HCT116 (cell line): ENCODE results near the gene GAK. TPM values are rescaled to one million over a fixed set of nuclear protein-coding genes. Genes with fewer than 3 reads are reported as not detected.
A peak's percentile ranks its signal among the peaks of the same experiment; 100 is the strongest.

Experiments
- ATAC-seq: fragments of 200-7000 bp; cut with Tn5 transposase; 2 replicates; pipeline ENCODE4 v1.9.1; 2020; ENCODE audit warnings: mild to moderate bottlenecking, moderate library complexity
- BruUV-seq: library from RNA; stranded (reverse); fragments of 400-500 nt; replicated peaks from 2 replicates; lab custom pipeline; 2021; lab: Mats Ljungman, UMichigan
- CTCF ChIA-PET: fragments of 300-600 bp; sonication (Branson Sonifier 250); formaldehyde crosslinking; loops from one replicate; lab custom pipeline; 2021; ENCODE audit warnings: antibody characterized with exemption; lab: Charles Lee
- POLR2A ChIA-PET: fragments of 300-600, 350-600 bp; sonication (Branson Sonifier 250); formaldehyde crosslinking; loops from one replicate; lab custom pipeline; 2021; ENCODE audit warnings: antibody characterized with exemption; lab: Charles Lee
- RAD21 ChIA-PET, 2 experiments: fragments of 300-600 bp; sonication (Branson Sonifier 250); formaldehyde crosslinking; loops; one replicate each; lab custom pipeline; 2023; ENCODE audit warnings: low total read pairs in 2 of 2; ENCODE audit not compliant: uncharacterized antibody in 2 of 2, unreplicated experiment in 2 of 2, low non-redundant PET in 1 of 2; lab: Charles Lee
- DNase-seq: peaks from one replicate; pipeline ENCODE4 v3.0.0-alpha.2; 2010; ENCODE audit warnings: low read depth, low spot score
- H2AFZ ChIP-seq: fragments of 200-600 bp; shearing (Covaris generic), sonication (generic); 2 replicates; pipeline ENCODE4 v1.6.1; 2017; ENCODE audit warnings: low read depth, mixed run types, mixed read lengths, antibody characterized with exemption, low read length; ENCODE audit not compliant: poor library complexity, severe bottlenecking
- H3K27ac ChIP-seq: 2 replicates; pipeline ENCODE4 v1.5.1; 2012; ENCODE audit warnings: low read depth, low read length
- H3K27me3 ChIP-seq: fragments of 200-600 bp; sonication (generic); 2 replicates; pipeline ENCODE4 v1.6.1; 2016; ENCODE audit warnings: mixed run types, low read length, mixed read lengths; ENCODE audit not compliant: insufficient read depth
- H3K36me3 ChIP-seq, 2 experiments: fragments of 200-500 bp in 1 of 2; fragments of 200-600 bp in 1 of 2; sonication (Bioruptor generic) in 1 of 2; sonication (generic) in 1 of 2; 2 replicates each; pipeline versions ENCODE4 v1.5.1 to v1.6.1; 2014 to 2016; ENCODE audit warnings: low read length in 2 of 2, inconsistent platforms in 1 of 2, mixed read lengths in 1 of 2, mixed run types in 1 of 2; ENCODE audit not compliant: insufficient read depth in 2 of 2, control insufficient read depth in 1 of 2
- H3K4me1 ChIP-seq, 2 experiments: fragments of 200-600 bp in 1 of 2; sonication (generic) in 1 of 2; 2 replicates each; pipeline versions ENCODE4 v1.5.1 to v1.6.1; 2012 to 2017; ENCODE audit warnings: low read length in 2 of 2, inconsistent platforms in 1 of 2, mild to moderate bottlenecking in 1 of 2, mixed read lengths in 1 of 2, mixed run types in 1 of 2, moderate library complexity in 1 of 2; ENCODE audit not compliant: insufficient read depth in 2 of 2, control insufficient read depth in 1 of 2
- H3K4me2 ChIP-seq: fragments of 200-600 bp; sonication (generic); 2 replicates; pipeline ENCODE4 v1.6.1; 2017; ENCODE audit warnings: mixed run types, low read length, mixed read lengths
- H3K4me3 ChIP-seq, 2 experiments: fragments of 200-600 bp in 1 of 2; sonication (generic) in 1 of 2; replicated peaks in 1 of 2; 2 replicates each; pipeline ENCODE4 v1.5.1; 2011 to 2016; ENCODE audit warnings: low read length in 2 of 2, control low read depth in 1 of 2, low read depth in 1 of 2, mild to moderate bottlenecking in 1 of 2, mixed read lengths in 1 of 2, mixed run types in 1 of 2
- H3K79me2 ChIP-seq: fragments of 200-600 bp; sonication (generic); 2 replicates; pipeline ENCODE4 v1.6.1; 2017; ENCODE audit warnings: mild to moderate bottlenecking, mixed run types, low read length, moderate library complexity, mixed read lengths; ENCODE audit not compliant: insufficient read depth
- H3K9ac ChIP-seq: fragments of 200-600 bp; sonication (generic); 2 replicates; pipeline ENCODE4 v1.6.1; 2016; ENCODE audit warnings: low read length, mixed read lengths
- H3K9me2 ChIP-seq: fragments of 200-600 bp; sonication (generic), shearing (Covaris generic); 2 replicates; pipeline ENCODE4 v1.6.1; 2017; ENCODE audit warnings: mixed run types, mild to moderate bottlenecking, moderate library complexity; ENCODE audit not compliant: insufficient read depth
- H3K9me3 ChIP-seq, 2 experiments: fragments of 200-500 bp in 1 of 2; fragments of 200-600 bp in 1 of 2; sonication (Bioruptor generic) in 1 of 2; sonication (generic) in 1 of 2; 2 replicates each; pipeline ENCODE4 v1.6.1; 2014 to 2017; ENCODE audit warnings: low read length in 2 of 2, mixed read lengths in 2 of 2, inconsistent platforms in 1 of 2, low read depth in 1 of 2, mild to moderate bottlenecking in 1 of 2, mixed run types in 1 of 2, moderate library complexity in 1 of 2; ENCODE audit not compliant: control insufficient read depth in 1 of 2, insufficient read depth in 1 of 2
- H4K20me1 ChIP-seq: fragments of 200-600 bp; sonication (generic), shearing (Covaris generic); 2 replicates; pipeline ENCODE4 v1.6.1; 2017; ENCODE audit warnings: mixed run types, mild to moderate bottlenecking, moderate library complexity; ENCODE audit not compliant: insufficient read depth
- ATF3 ChIP-seq: IDR thresholded peaks from 2 replicates; pipeline ENCODE4 v1.6.1; 2012
- ELF1 ChIP-seq: IDR thresholded peaks from 2 replicates; pipeline ENCODE4 v1.6.1; 2012; ENCODE audit warnings: low read depth, borderline replicate concordance
- EZH2 ChIP-seq: fragments of 200-600 bp; sonication (generic); IDR thresholded peaks from 2 replicates; pipeline ENCODE4 v1.6.1; 2017; ENCODE audit warnings: antibody characterized with exemption, mixed run types
- RAD21 ChIP-seq: IDR thresholded peaks from 2 replicates; pipeline ENCODE4 v1.6.1; 2012; ENCODE audit warnings: low read depth, mild to moderate bottlenecking
- SIN3A ChIP-seq: IDR thresholded peaks from 2 replicates; pipeline ENCODE4 v1.6.1; 2012; ENCODE audit warnings: low read depth
- SP1 ChIP-seq: IDR thresholded peaks from 2 replicates; pipeline ENCODE4 v1.6.1; 2012; ENCODE audit warnings: low read depth
- SRF ChIP-seq: IDR thresholded peaks from 2 replicates; pipeline ENCODE4 v1.6.1; 2012; ENCODE audit warnings: low read depth
- YY1 ChIP-seq: IDR thresholded peaks from 2 replicates; pipeline ENCODE4 v1.6.1; 2011; ENCODE audit warnings: low read length, low read depth, moderate library complexity, mild to moderate bottlenecking; ENCODE audit not compliant: insufficient replicate concordance; ENCODE audit errors: extremely low read depth
- ZNF274 ChIP-seq: fragments of 200-500 bp; sonication (Bioruptor generic); IDR thresholded peaks from 2 replicates; pipeline ENCODE4 v1.6.1; 2014; ENCODE audit warnings: mild to moderate bottlenecking, low read depth, low read length, inconsistent platforms
- intact Hi-C: fragments of 100-400 bp; cut with micrococcal nuclease; formaldehyde crosslinking; loops from 2 replicates; pipeline ENCODE4 v1.10.0; 2022
- total RNA-seq: library from RNA; stranded (reverse); gene quantifications from one replicate; pipeline ENCODE4 v1.2.1, GENCODE V29; 2021; ENCODE audit not compliant: unreplicated experiment
- TF ChIP-seq, protein P1 (sequence below): IDR thresholded peaks from 2 replicates; pipeline ENCODE4 v1.6.1; 2012

Gene GAK
- total RNA-seq, 1 experiment from 2014 or later: 123 TPM

- RAD21 ChIA-PET: no interaction called here
- no peaks in the 10 kb centered on the region for H4K20me1 ChIP-seq
- intact Hi-C loops: no loop called here
- H3K4me2 ChIP-seq: no peak overlapping the region
- DNase-seq: no peak
- peaks cover 49% of the 10 kb centered on the region for H3K79me2 ChIP-seq
- H3K4me3 ChIP-seq: no peak overlapping the region
- TF ChIP-seq ELF1 (no peak), SP1 (no peak), ZNF274 (no peak), EZH2 (no peak), RAD21 (no peak), ATF3 (no peak), SRF (no peak), SIN3A (no peak), YY1 (no peak)
- TF ChIP-seq, protein P1, sequence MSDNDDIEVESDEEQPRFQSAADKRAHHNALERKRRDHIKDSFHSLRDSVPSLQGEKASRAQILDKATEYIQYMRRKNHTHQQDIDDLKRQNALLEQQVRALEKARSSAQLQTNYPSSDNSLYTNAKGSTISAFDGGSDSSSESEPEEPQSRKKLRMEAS: no peak
- H3K36me3 ChIP-seq: peaks cover 0 to 8% of the 10 kb centered on the region in 2 experiments; a peak in 2 of 4 replicates
- no peak for ATAC-seq
- peaks cover 0 to 4% of the 10 kb centered on the region in 2 experiments; a peak in 1 of 4 replicates for H3K9me3 ChIP-seq
- no peak overlapping the region for H3K9ac ChIP-seq
- no peak overlapping the region for H2AFZ ChIP-seq
- H3K9me2 ChIP-seq: no peaks in the 10 kb centered on the region
- H3K27me3 ChIP-seq: no peaks in the 10 kb centered on the region
- peak overlapping the region; percentile 29; the same call in 1 of the 2 replicates for H3K27ac ChIP-seq
- CTCF ChIA-PET: no interaction called here
- BruUV-seq: no TSS peak
- no peaks in the 10 kb centered on the region for H3K4me1 ChIP-seq
- POLR2A ChIA-PET: no interaction called here
Measured at GRCh38 chr4:905485-906338, 26.4 kb downstream of the GAK start.
